Fibroblast of lung (primary cell): ENCODE data around the gene GMPR. TPM values are rescaled to one million over a fixed set of nuclear protein-coding genes. Genes with fewer than 3 reads are reported as not detected.

Experiments
- DNase-seq, 2 donors: peaks; one replicate each; pipeline versions ENCODE4 v3.0.0 to v3.0.0-alpha.2; 2010; ENCODE audit warnings: low read depth in 2 of 2
- H2AFZ ChIP-seq: 2 replicates; pipeline ENCODE4 v1.5.1; 2012; ENCODE audit warnings: low read length, control low read depth, inconsistent platforms
- H3K27ac ChIP-seq: 2 replicates; pipeline ENCODE4 v1.5.1; 2011; ENCODE audit warnings: low read length, control low read depth; ENCODE audit not compliant: insufficient read depth
- H3K27me3 ChIP-seq: 2 replicates; pipeline ENCODE4 v1.5.1; 2011; ENCODE audit warnings: mild to moderate bottlenecking, low read length; ENCODE audit not compliant: control insufficient read depth, insufficient read depth
- H3K36me3 ChIP-seq: 2 replicates; pipeline ENCODE4 v1.5.1; 2011; ENCODE audit warnings: low read length; ENCODE audit not compliant: control insufficient read depth, insufficient read depth
- H3K4me1 ChIP-seq: 2 replicates; pipeline ENCODE4 v1.5.1; 2011; ENCODE audit warnings: low read length; ENCODE audit not compliant: control insufficient read depth, insufficient read depth; ENCODE audit errors: extremely low read depth
- H3K4me2 ChIP-seq: 2 replicates; pipeline ENCODE4 v1.5.1; 2011; ENCODE audit warnings: low read length, control low read depth; ENCODE audit not compliant: insufficient read depth; ENCODE audit errors: extremely low read depth
- H3K4me3 ChIP-seq, 4 experiments: fragments of 200-600 bp in 1 of 4; sonication (generic) in 1 of 4; replicated peaks in 1 of 4; 2 replicates each; pipeline ENCODE4 v1.5.1; 2011 to 2016; ENCODE audit warnings: low read length in 4 of 4, low read depth in 3 of 4, mild to moderate bottlenecking in 3 of 4, control low read depth in 2 of 4, inconsistent platforms in 1 of 4, mixed read lengths in 1 of 4; ENCODE audit not compliant: insufficient read depth in 1 of 4; ENCODE audit errors: control extremely low read depth in 1 of 4
- H3K79me2 ChIP-seq: 2 replicates; pipeline ENCODE4 v1.5.1; 2012; ENCODE audit warnings: mild to moderate bottlenecking, low read length, inconsistent platforms; ENCODE audit not compliant: control insufficient read depth, insufficient read depth
- H3K9ac ChIP-seq: 2 replicates; pipeline ENCODE4 v1.5.1; 2011; ENCODE audit warnings: mild to moderate bottlenecking, low read length, control low read depth; ENCODE audit not compliant: insufficient read depth
- H3K9me3 ChIP-seq: 2 replicates; pipeline ENCODE4 v1.5.1; 2012; ENCODE audit warnings: low read depth, low read length; ENCODE audit not compliant: control insufficient read depth, insufficient read depth
- H4K20me1 ChIP-seq: 2 replicates; pipeline ENCODE4 v1.5.1; 2011; ENCODE audit warnings: low read length; ENCODE audit not compliant: control insufficient read depth, insufficient read depth; ENCODE audit errors: extremely low read depth
- EZH2 ChIP-seq: IDR thresholded peaks from 2 replicates; pipeline ENCODE4 v1.5.1; 2012; ENCODE audit warnings: low read length, control low read depth, mild to moderate bottlenecking; ENCODE audit errors: missing control alignments
- polyA plus RNA-seq, 2 donors: library from polyadenylated mRNA; depleted of rRNA in 1 of 2; stranded (reverse) in 1 of 2; unstranded in 1 of 2; fragments of >200 nt; gene quantifications; 2 replicates each; pipeline ENCODE4 v1.2.1, GENCODE V29; 2011 to 2012; ENCODE audit warnings: missing spikeins in 1 of 2
- total RNA-seq: library from RNA; depleted of rRNA; stranded (reverse); fragments of >200 nt; gene quantifications from 2 replicates; pipeline ENCODE4 v1.2.1, GENCODE V29; 2014
- TF ChIP-seq, protein P1 (sequence below), 2 donors: IDR thresholded peaks in 1 of 2; conservative IDR thresholded peaks in 1 of 2; 1 replicate in 1 of 2; 2 replicates in 1 of 2; pipeline ENCODE4 v1.5.1; 2011 to 2012; ENCODE audit warnings: low read length in 2 of 2, control low read depth in 1 of 2, inconsistent platforms in 1 of 2, low read depth in 1 of 2, mild to moderate bottlenecking in 1 of 2

Gene GMPR
- total and polyA plus RNA-seq, 2 donors (not counting 1 experiment from before 2014, with no cell fraction given) = 13.2 to 16.4 TPM

DNA sequence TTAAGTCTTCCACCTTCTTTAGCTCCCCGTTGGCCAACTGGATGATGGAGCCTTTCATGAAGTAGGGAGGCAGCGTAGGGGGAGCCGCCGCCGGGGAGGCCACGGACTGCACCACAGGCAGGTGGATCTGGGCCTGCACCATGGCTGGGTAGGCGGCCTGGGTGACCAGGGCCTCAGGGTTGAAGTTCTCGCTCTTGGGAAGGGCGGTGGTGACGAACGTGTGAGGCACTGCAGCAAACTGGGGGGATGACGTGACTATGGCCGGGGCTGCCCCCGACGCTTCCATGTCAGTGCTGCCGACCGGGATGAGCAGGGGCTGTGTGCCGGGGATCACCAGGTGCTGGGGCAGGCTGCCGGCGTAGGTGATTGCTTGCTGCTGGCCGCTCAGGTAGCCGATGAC lies 88.1 kb downstream of the GMPR start:
- H4K20me1 ChIP-seq = no peaks in the 10 kb centered on the region

DNA sequence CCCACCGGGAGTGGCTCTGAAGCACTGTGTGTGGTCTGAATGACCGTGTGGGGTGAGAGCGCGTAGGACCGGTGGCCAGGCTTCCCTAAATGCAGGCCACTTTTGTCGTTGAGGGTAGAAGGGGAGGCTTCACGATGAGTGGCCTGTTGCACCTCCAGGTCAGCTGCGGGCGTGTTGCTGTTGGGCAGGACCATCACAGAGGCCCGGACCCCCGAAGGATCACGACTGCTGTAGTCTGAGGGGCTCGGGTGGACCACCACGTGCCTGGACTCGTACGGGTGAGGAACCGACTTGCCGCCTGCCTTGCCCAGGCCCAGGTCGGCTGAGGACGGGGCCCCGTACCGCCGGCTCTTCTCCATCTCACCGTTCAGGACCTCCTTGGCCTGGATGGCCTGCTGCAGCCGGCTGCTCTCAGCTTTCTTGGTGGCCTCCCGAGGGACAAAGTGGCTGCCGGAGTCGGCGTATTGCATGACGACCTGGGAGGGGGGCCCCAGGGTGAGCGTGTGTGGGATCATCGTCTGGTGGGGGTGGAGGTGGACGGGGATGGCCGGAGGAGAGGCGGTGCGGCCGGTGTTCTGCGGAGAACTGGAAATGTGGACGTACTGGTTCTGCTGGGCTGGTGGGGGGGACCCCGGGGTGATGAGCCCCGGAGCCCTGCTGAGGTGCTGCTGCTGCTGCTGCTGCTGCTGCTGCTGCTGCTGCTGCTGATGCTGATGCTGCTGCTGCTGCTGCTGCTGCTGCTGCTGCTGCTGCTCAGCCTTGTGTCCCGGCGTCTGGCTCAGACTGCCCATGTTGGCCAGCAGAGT lies 88.8 kb downstream of the GMPR start:
- Histone ChIP-seq H3K9me3 (no peaks in the 10 kb centered on the region), H2AFZ (no peak overlapping the region), H3K4me3 (no peak overlapping the region), H3K79me2 (no peaks in the 10 kb centered on the region), H3K4me2 (no peak overlapping the region), H3K4me1 (peaks cover 21% of the 10 kb centered on the region), H3K36me3 (peaks cover 8% of the 10 kb centered on the region), H4K20me1 (no peaks in the 10 kb centered on the region), H3K27me3 (no peaks in the 10 kb centered on the region), H3K9ac (no peak overlapping the region), H3K27ac (no peak overlapping the region)
- no peak for DNase-seq
- no peak for TF ChIP-seq EZH2
- TF ChIP-seq, protein P1, sequence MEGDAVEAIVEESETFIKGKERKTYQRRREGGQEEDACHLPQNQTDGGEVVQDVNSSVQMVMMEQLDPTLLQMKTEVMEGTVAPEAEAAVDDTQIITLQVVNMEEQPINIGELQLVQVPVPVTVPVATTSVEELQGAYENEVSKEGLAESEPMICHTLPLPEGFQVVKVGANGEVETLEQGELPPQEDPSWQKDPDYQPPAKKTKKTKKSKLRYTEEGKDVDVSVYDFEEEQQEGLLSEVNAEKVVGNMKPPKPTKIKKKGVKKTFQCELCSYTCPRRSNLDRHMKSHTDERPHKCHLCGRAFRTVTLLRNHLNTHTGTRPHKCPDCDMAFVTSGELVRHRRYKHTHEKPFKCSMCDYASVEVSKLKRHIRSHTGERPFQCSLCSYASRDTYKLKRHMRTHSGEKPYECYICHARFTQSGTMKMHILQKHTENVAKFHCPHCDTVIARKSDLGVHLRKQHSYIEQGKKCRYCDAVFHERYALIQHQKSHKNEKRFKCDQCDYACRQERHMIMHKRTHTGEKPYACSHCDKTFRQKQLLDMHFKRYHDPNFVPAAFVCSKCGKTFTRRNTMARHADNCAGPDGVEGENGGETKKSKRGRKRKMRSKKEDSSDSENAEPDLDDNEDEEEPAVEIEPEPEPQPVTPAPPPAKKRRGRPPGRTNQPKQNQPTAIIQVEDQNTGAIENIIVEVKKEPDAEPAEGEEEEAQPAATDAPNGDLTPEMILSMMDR (conservative IDR thresholded peaks at IDR 0.05 in 1 of 2, IDR thresholded peaks at IDR 0.05 in 1 of 2; ENCODE audit: low read depth in 1 of 2, low read length in 2 of 2) = no peak

More for the DNA sequence above, 88.1 kb downstream of the GMPR start:
- H3K9me3 ChIP-seq = no peaks in the 10 kb centered on the region
- DNase-seq = no peak
- H3K79me2 ChIP-seq = no peaks in the 10 kb centered on the region
- no peak overlapping the region for H3K9ac ChIP-seq
- no peak overlapping the region for H2AFZ ChIP-seq
- peaks cover 8% of the 10 kb centered on the region for H3K36me3 ChIP-seq
- H3K27me3 ChIP-seq = no peaks in the 10 kb centered on the region
- H3K4me2 ChIP-seq = no peak overlapping the region
- H3K27ac ChIP-seq = no peak overlapping the region
- peaks cover 17% of the 10 kb centered on the region for H3K4me1 ChIP-seq
- no peak for TF ChIP-seq EZH2
- TF ChIP-seq, protein P1 (conservative IDR thresholded peaks at IDR 0.05 in 1 of 2, IDR thresholded peaks at IDR 0.05 in 1 of 2; ENCODE audit: low read depth in 1 of 2, low read length in 2 of 2) = no peak
- no peak overlapping the region for H3K4me3 ChIP-seq

DNA sequence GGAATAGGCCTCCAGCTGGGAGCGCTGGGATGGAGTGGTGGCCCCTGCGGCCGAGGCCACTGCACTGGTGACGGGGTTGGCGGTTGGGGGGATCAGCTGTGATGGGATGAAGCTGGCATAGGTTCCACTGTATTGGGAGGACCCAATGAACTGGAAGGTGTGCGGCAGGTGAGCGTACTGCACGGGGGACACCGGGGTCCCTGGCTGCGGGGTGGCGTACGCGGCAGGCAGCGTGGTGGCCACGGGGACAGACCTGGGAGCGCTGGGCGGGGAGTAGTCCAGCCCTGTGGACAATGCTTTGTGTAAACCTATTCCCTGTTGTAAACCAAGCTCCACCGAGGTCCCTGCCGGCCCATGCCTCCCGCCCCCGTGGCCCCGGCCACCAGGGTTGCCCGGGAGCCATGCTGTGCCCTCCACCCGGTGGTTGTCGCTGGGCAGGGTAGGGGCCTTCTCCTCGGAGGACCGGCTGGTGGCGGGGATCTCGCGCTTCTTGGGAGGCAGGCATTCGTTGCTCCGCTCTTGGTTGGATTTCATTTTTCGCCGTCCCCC lies 89.5 kb downstream of the GMPR start:
- H3K4me3 ChIP-seq = no peak overlapping the region
- peaks cover 20% of the 10 kb centered on the region for H3K4me1 ChIP-seq
- no peak overlapping the region for H3K4me2 ChIP-seq
- no peak for TF ChIP-seq EZH2
- TF ChIP-seq, protein P1 (conservative IDR thresholded peaks at IDR 0.05 in 1 of 2, IDR thresholded peaks at IDR 0.05 in 1 of 2; ENCODE audit: low read depth in 1 of 2, low read length in 2 of 2) = no peak
- H3K27me3 ChIP-seq = no peaks in the 10 kb centered on the region
- no peak overlapping the region for H3K9ac ChIP-seq
- H3K9me3 ChIP-seq = no peaks in the 10 kb centered on the region
- peaks cover 8% of the 10 kb centered on the region for H3K36me3 ChIP-seq
- no peak overlapping the region for H2AFZ ChIP-seq
- no peak for DNase-seq
- H4K20me1 ChIP-seq = no peaks in the 10 kb centered on the region
- H3K27ac ChIP-seq = no peak overlapping the region
- no peaks in the 10 kb centered on the region for H3K79me2 ChIP-seq
